Upper lobe of left lung (tissue), 6 donors: ENCODE measurements around the gene RNF125. TPM values are rescaled to one million over a fixed set of nuclear protein-coding genes. Genes with fewer than 3 reads are reported as not detected.

Experiments
- ATAC-seq, 2 donors: fragments of 200-7000 bp; cut with Tn5 transposase; one replicate each; pipeline ENCODE4 v1.9.1; 2022; ENCODE audit warnings: mild to moderate bottlenecking in 2 of 2, moderate library complexity in 2 of 2; ENCODE audit not compliant: low FRiP score in 2 of 2
- DNase-seq, 2 donors: peaks; one replicate each; pipeline ENCODE4 v3.0.0-alpha.2; 2019 to 2020
- H3K27ac ChIP-seq, 4 donors: fragments of 200-600 bp; sonication (generic); one replicate each; pipeline ENCODE4 v1.5.1; 2016 to 2019
- H3K27me3 ChIP-seq, 4 donors: fragments of 200-600 bp; sonication (generic); one replicate each; pipeline ENCODE4 v1.5.1; 2017 to 2019
- H3K36me3 ChIP-seq, 4 donors: fragments of 200-600 bp; sonication (generic); one replicate each; pipeline ENCODE4 v1.5.1; 2016 to 2019
- H3K4me1 ChIP-seq, 4 donors: fragments of 200-600 bp; sonication (generic); one replicate each; pipeline ENCODE4 v1.5.1; 2018 to 2019
- H3K4me3 ChIP-seq, 4 donors: fragments of 200-600 bp; sonication (generic); one replicate each; pipeline ENCODE4 v1.5.1; 2017 to 2019; ENCODE audit warnings: mild to moderate bottlenecking in 2 of 4, moderate library complexity in 1 of 4
- H3K9me3 ChIP-seq, 4 donors: fragments of 200-600 bp; sonication (generic); one replicate each; pipeline ENCODE4 v1.5.1; 2018 to 2019
- EP300 ChIP-seq, 4 donors: sonication (generic); formaldehyde crosslinking; IDR thresholded peaks; one replicate each; pipeline ENCODE4 v1.5.1; 2017; ENCODE audit warnings: antibody characterized with exemption in 4 of 4, control low read depth in 2 of 4
- POLR2A ChIP-seq, 4 donors: fragments of 450-650 bp; IDR thresholded peaks; one replicate each; pipeline ENCODE4 v1.5.1; 2016 to 2017; ENCODE audit warnings: antibody characterized with exemption in 4 of 4, mild to moderate bottlenecking in 2 of 4
- POLR2AphosphoS5 ChIP-seq, 2 donors: sonication (generic); formaldehyde crosslinking; IDR thresholded peaks; one replicate each; pipeline ENCODE4 v1.5.1; 2017; ENCODE audit warnings: antibody characterized with exemption in 2 of 2
- WGBS, 2 donors: methylation state at CpG; one replicate each; pipeline ENCODE4 v1.1.5; 2017 to 2018; 5-methylcytosine and 5-hydroxymethylcytosine counted together
- total RNA-seq, 6 donors: library from RNA; depleted of rRNA in 4 of 6; stranded (reverse); fragments of >200 nt in 4 of 6; gene quantifications; one replicate each; pipeline versions ENCODE4 v1.1.0 to v1.2.1, GENCODE V29; 2016 to 2021
- TF ChIP-seq, protein P1 (sequence below), 6 experiments: fragments of 450-650 bp in 4 of 6; fragments of 200-600 bp in 2 of 6; sonication (generic) in 2 of 6; IDR thresholded peaks; one replicate each; pipeline ENCODE4 v1.5.1; 2016 to 2019; ENCODE audit warnings: antibody characterized with exemption in 6 of 6
- donor health status: DM: no; HTN: no; CAD: no; lungs with moderate emphysema.
- donor health status: DM: no; HTN: yes; CAD: no; lungs with severe emphysema.

The RNF125 gene
- total RNA-seq, 6 donors from 2014 or later: 3.3 to 5.6 (median 4.9) TPM

DNA sequence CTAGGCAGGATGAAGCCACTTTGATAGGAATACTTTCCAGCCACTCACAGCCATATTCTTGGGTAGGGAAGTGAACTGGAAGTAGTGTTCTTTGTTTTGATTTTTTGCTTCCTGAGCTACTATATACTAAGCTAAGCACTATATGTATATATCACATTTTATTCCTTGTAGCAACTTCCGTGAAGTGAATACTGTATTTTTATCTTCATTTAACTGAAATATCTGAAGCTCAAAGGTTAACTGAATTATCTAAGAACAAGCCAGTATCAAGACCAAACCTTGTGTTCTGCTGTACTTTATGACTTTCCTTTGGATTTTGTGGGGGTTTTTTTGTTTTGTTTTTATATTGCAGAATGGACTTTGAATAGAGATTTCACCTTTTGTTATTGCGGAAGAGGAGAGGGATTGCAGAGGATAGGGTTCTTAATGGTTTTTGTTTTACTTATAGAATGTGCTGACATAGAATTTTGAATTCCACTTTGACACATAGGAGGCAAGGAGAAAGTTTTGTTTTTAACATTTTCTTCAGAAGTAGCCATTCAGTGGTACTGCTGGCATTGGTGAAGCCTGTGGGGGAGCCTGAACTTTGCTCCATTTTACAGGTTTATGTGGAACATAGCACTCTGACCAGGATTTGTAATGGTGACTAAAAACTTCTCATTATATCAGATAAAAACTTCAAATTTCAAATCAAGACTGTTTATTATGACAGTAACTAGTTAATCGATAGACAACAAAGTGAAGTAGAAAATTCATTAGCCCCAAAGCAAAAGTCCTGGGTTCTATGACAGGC is 48.9 kb downstream of the RNF125 start:
- no peak overlapping the region for H3K4me3 ChIP-seq
- 93 to 95% methylated on average over 3 of the region's 3 CpGs for WGBS, 2 donors
- ATAC-seq (no peak), DNase-seq (no peak)
- peaks cover 0 to 5% (median 0%) of the 10 kb centered on the region in 4 donors for H3K36me3 ChIP-seq
- H3K9me3 ChIP-seq: no peaks in the 10 kb centered on the region
- H3K27ac ChIP-seq: no peak overlapping the region
- TF ChIP-seq POLR2AphosphoS5 (IDR thresholded peaks at IDR 0.05): no peak
- TF ChIP-seq, protein P1, sequence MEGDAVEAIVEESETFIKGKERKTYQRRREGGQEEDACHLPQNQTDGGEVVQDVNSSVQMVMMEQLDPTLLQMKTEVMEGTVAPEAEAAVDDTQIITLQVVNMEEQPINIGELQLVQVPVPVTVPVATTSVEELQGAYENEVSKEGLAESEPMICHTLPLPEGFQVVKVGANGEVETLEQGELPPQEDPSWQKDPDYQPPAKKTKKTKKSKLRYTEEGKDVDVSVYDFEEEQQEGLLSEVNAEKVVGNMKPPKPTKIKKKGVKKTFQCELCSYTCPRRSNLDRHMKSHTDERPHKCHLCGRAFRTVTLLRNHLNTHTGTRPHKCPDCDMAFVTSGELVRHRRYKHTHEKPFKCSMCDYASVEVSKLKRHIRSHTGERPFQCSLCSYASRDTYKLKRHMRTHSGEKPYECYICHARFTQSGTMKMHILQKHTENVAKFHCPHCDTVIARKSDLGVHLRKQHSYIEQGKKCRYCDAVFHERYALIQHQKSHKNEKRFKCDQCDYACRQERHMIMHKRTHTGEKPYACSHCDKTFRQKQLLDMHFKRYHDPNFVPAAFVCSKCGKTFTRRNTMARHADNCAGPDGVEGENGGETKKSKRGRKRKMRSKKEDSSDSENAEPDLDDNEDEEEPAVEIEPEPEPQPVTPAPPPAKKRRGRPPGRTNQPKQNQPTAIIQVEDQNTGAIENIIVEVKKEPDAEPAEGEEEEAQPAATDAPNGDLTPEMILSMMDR (IDR thresholded peaks at IDR 0.05): no peak
- no peak for TF ChIP-seq POLR2A (IDR thresholded peaks at IDR 0.05)
- TF ChIP-seq EP300 (IDR thresholded peaks at IDR 0.05): no peak
- H3K4me1 ChIP-seq: no peaks in the 10 kb centered on the region
- no peaks in the 10 kb centered on the region for H3K27me3 ChIP-seq

DNA sequence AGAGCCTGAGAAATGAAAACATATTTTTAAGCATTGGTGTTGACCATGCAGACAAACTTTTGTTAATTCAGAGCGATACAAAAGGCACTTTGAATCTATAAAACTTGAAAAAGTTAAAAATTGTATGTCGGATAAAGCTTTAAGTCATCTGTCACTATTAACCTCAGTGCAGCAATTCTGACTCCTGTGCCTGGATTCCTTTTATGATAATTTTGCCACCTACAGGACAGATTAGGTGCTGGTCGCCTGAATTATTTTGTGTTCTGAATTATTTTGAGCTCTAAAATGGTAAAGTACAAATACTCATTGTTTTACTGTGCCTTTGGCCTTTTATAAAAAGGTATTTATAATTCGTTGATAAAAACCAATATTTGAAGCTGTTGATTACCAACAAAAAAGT is 53.7 kb downstream of the RNF125 start:
- no peak for TF ChIP-seq POLR2AphosphoS5 (IDR thresholded peaks at IDR 0.05)
- TF ChIP-seq, protein P1 (IDR thresholded peaks at IDR 0.05): peak in 5 of 6 experiments; percentile 23 to 49 (median 35)
- H3K27me3 ChIP-seq: no peaks in the 10 kb centered on the region
- H3K4me3 ChIP-seq: no peak overlapping the region
- WGBS, 2 donors: 52 to 60% methylated on average over 4 of the region's 4 CpGs
- H3K4me1 ChIP-seq: no peaks in the 10 kb centered on the region
- DNase-seq: no peak
- no peaks in the 10 kb centered on the region for H3K9me3 ChIP-seq
- ATAC-seq: no peak
- H3K27ac ChIP-seq: no peak overlapping the region
- peaks cover 0 to 3% (median 0%) of the 10 kb centered on the region in 4 donors for H3K36me3 ChIP-seq

DNA sequence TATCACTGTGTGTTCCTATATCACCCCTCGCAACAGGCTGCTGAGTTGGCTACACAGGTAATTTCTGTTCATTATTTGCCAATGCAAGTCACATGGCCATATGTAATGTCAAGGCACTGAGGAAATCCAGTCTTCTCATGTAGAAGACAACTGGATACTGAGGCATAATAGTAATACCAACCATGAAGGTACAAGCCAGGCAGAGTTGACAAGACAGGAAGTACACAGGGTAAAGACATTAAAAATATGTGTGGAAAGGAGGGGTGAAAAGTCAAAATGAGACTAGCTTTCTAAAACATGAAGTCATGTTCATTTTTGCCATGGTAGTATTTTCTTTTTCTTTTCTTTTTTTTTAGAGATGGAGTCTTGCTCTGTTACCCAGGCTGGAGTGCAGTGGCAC is 55.6 kb downstream of the RNF125 start:
- Histone ChIP-seq H3K36me3 (peaks cover 0 to 3% (median 0%) of the 10 kb centered on the region in 4 donors), H3K4me3 (no peak overlapping the region), H3K4me1 (no peaks in the 10 kb centered on the region), H3K27ac (no peak overlapping the region), H3K9me3 (no peaks in the 10 kb centered on the region), H3K27me3 (no peaks in the 10 kb centered on the region)
- no peak for ATAC-seq
- 95 to 100% methylated on average over 1 of the region's 1 CpG for WGBS, 2 donors
- no peak for DNase-seq
- no peak for TF ChIP-seq EP300 (IDR thresholded peaks at IDR 0.05)
- TF ChIP-seq POLR2A (IDR thresholded peaks at IDR 0.05): no peak
- TF ChIP-seq POLR2AphosphoS5 (IDR thresholded peaks at IDR 0.05): no peak
- TF ChIP-seq, protein P1 (IDR thresholded peaks at IDR 0.05): no peak

DNA sequence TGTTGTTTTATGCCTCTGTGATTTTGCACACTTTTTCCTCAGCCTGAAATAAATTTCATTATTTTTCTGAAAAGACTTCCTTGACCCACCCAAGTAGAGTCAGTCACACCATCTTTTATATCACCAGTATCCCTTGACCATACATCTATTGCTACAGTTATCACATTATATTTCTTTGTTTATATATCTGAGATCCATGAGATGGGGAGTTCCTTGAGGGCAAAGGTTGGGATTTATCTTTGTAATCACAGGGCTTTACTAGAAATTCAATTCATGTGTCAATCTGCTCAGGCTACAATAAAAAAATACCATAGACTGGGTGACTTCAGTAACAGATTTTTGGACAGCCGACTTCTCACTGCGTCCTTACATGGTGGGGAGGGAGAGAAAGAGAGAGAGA is 60.2 kb downstream of the RNF125 start:
- Histone ChIP-seq H3K27me3 (no peaks in the 10 kb centered on the region), H3K4me3 (no peak overlapping the region), H3K36me3 (peaks cover 0 to 1% (median 0%) of the 10 kb centered on the region in 4 donors), H3K4me1 (no peaks in the 10 kb centered on the region), H3K27ac (no peak overlapping the region), H3K9me3 (no peaks in the 10 kb centered on the region)
- WGBS, 2 donors: 100% methylated on average over 2 of the region's 2 CpGs
- ATAC-seq (no peak), DNase-seq (no peak)
- TF ChIP-seq EP300 (IDR thresholded peaks at IDR 0.05): no peak
- no peak for TF ChIP-seq POLR2A (IDR thresholded peaks at IDR 0.05)
- no peak for TF ChIP-seq POLR2AphosphoS5 (IDR thresholded peaks at IDR 0.05)
- TF ChIP-seq, protein P1 (IDR thresholded peaks at IDR 0.05): no peak

DNA sequence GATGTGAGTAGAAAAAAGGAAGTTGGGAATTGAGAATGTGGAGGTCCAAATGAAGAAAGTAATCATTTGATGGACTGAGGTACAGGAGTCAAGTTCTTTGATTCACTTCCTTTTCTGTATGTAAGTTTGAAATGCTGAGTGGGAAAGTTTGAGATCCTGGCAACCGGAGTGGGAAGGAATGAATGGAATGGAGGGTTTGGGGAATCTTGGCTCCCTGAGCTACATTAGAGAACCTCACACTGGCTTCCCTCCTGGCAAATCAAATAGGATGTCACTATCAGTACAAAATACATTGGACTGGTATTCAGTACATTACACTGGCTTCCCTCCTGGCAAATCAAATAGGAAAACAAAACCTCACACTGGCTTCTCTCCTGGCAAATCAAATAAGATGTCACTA is 63.3 kb downstream of the RNF125 start:
- no peaks in the 10 kb centered on the region for H3K36me3 ChIP-seq
- H3K4me3 ChIP-seq: no peak overlapping the region
- 52 to 62% methylated on average over 1 of the region's 1 CpG for WGBS, 2 donors
- H3K4me1 ChIP-seq: peaks cover 9 to 25% (median 16%) of the 10 kb centered on the region in 4 donors
- no peak for DNase-seq
- no peaks in the 10 kb centered on the region for H3K27me3 ChIP-seq
- TF ChIP-seq POLR2AphosphoS5 (IDR thresholded peaks at IDR 0.05) (no peak), POLR2A (IDR thresholded peaks at IDR 0.05) (no peak), EP300 (IDR thresholded peaks at IDR 0.05) (no peak)
- TF ChIP-seq, protein P1 (IDR thresholded peaks at IDR 0.05): no peak
- H3K27ac ChIP-seq: no peak overlapping the region
- H3K9me3 ChIP-seq: no peaks in the 10 kb centered on the region
- ATAC-seq: no peak
